Testis (tissue), 3 donors: ENCODE results near the gene NIT1. TPM values are rescaled to one million over a fixed set of nuclear protein-coding genes. Genes with fewer than 3 reads are reported as not detected.

Source experiments
- DNase-seq: peaks from one replicate; pipeline ENCODE4 v3.0.0-alpha.2; 2019
- H3K27ac ChIP-seq, 2 donors: fragments of 200-600 bp; sonication (generic); one replicate each; pipeline ENCODE4 v1.5.1; 2019
- H3K27me3 ChIP-seq: fragments of 200-600 bp; sonication (generic); one replicate; pipeline ENCODE4 v1.5.1; 2019
- H3K36me3 ChIP-seq: fragments of 200-600 bp; sonication (generic); one replicate; pipeline ENCODE4 v1.5.1; 2017; ENCODE audit warnings: low read depth; ENCODE audit errors: missing control alignments
- H3K4me1 ChIP-seq: fragments of 200-600 bp; sonication (generic); one replicate; pipeline ENCODE4 v1.5.1; 2019
- H3K4me3 ChIP-seq, 2 donors: fragments of 200-600 bp; sonication (generic); one replicate each; pipeline ENCODE4 v1.5.1; 2017 to 2019
- H3K9me3 ChIP-seq: fragments of 200-600 bp; sonication (generic); one replicate; pipeline ENCODE4 v1.5.1; 2017
- POLR2A ChIP-seq: fragments of 450-650 bp; IDR thresholded peaks from one replicate; pipeline ENCODE4 v1.6.1; 2017; ENCODE audit warnings: antibody characterized with exemption, mild to moderate bottlenecking, moderate library complexity
- WGBS, 2 donors: methylation state at CpG; one replicate each; pipeline ENCODE4 v1.1.5; 2018; 5-methylcytosine and 5-hydroxymethylcytosine counted together
- intact Hi-C: fragments of 100-400 bp; cut with DNase I; formaldehyde crosslinking; loops from one replicate; pipeline ENCODE4 v1.15.1; 2023; ENCODE audit warnings: low total_unique reads
- polyA plus RNA-seq: library from polyadenylated mRNA; stranded (reverse); fragments of 350-450 nt; fragmentation: Illumina TruSeq; extraction: RNeasy Lipid Tissue Mini Kit (QIAGEN cat#74804); gene quantifications from one replicate; pipeline ENCODE4 v1.2.3, GENCODE V29; 2014; ENCODE audit warnings: low read depth, low replicate concordance; ENCODE audit not compliant: insufficient read depth
- total RNA-seq, 2 donors: library from RNA; depleted of rRNA; stranded (reverse); fragments of >200 nt; gene quantifications; one replicate each; pipeline ENCODE4 v1.2.3, GENCODE V29; 2016
- TF ChIP-seq, protein P1 (sequence below), 3 experiments: fragments of 450-650 bp in 2 of 3; fragments of 200-600 bp in 1 of 3; sonication (generic) in 1 of 3; IDR thresholded peaks; one replicate each; pipeline ENCODE4 v1.5.1; 2016 to 2019; ENCODE audit warnings: antibody characterized with exemption in 3 of 3, mild to moderate bottlenecking in 2 of 3, moderate library complexity in 1 of 3

Gene NIT1
- total and polyA plus RNA-seq, 3 donors from 2014 or later: 44.8 to 51.1 (median 51.1) TPM

DNA sequence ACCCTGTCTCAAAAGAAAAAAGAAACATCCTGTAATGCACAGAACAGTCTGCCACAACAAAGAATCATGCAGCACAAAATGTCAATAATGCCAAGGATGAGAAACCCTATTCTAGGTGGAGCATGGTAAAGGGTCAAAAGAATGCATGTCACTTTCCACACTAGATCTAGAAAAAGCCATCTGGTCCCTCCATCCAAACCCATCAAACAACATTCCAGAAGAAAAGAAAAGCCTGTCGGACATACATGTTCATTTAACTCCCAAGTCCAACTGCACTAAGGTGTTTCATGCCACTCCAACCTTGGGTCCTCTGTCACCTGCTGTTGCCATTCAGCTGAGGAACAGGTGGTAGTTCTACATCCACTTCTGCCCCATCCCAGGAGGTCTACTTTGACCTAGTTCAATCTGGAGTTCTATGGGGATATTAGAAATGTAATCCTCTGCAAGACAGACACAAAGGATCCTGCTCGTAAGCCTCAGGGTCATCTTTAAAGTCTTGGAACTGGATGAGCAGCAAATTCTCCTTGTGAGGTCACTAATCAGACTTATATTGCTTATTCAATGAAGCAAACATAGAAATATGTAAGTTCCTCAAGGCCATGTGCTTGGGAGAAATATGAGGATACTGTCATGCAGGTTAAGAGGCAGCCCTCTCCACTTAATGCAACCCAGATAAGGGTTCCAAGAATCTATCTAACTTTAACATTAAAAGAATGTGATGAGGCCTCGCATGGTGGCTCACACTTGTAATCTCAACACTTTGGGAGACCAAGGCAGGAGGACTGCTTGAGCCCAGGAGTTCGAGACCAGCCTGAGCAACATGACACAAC, 10.9 kb downstream of the NIT1 start:
- no peaks in the 10 kb centered on the region for H3K36me3 ChIP-seq
- H3K9me3 ChIP-seq: no peaks in the 10 kb centered on the region
- H3K4me1 ChIP-seq: peaks cover 14% of the 10 kb centered on the region
- no peaks in the 10 kb centered on the region for H3K27me3 ChIP-seq
- H3K4me3 ChIP-seq: no peak overlapping the region
- no peak for DNase-seq
- WGBS, 2 donors: 83 to 86% methylated on average over 4 of the region's 4 CpGs
- intact Hi-C loops: no loop called here
- TF ChIP-seq POLR2A: no peak
- TF ChIP-seq, protein P1, sequence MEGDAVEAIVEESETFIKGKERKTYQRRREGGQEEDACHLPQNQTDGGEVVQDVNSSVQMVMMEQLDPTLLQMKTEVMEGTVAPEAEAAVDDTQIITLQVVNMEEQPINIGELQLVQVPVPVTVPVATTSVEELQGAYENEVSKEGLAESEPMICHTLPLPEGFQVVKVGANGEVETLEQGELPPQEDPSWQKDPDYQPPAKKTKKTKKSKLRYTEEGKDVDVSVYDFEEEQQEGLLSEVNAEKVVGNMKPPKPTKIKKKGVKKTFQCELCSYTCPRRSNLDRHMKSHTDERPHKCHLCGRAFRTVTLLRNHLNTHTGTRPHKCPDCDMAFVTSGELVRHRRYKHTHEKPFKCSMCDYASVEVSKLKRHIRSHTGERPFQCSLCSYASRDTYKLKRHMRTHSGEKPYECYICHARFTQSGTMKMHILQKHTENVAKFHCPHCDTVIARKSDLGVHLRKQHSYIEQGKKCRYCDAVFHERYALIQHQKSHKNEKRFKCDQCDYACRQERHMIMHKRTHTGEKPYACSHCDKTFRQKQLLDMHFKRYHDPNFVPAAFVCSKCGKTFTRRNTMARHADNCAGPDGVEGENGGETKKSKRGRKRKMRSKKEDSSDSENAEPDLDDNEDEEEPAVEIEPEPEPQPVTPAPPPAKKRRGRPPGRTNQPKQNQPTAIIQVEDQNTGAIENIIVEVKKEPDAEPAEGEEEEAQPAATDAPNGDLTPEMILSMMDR (IDR thresholded peaks at IDR 0.05): no peak
- H3K27ac ChIP-seq: no peak overlapping the region

DNA sequence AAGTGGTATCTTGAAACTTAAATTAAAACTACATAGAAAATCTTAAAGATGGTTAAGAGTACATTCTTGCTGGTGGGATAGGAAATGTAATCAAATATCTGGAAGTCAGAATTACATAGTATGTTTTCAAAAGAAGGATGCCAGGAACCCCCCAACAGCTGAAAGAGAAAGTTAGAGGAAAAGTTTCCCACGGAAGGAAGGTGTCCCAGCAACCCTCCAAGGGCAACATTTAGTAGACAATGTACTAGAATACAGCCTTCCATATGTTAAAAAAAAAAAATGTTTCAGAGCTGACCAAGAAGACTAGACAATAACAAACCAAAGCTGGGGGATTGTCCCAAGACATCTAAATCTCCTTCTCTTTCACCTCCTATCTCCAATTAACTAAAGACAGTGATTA, 12.4 kb downstream of the NIT1 start:
- H3K27me3 ChIP-seq: no peaks in the 10 kb centered on the region
- 5 to 17% methylated on average over 1 of the region's 1 CpG for WGBS, 2 donors
- no peaks in the 10 kb centered on the region for H3K36me3 ChIP-seq
- intact Hi-C loops: no loop called here
- no peak for TF ChIP-seq POLR2A
- TF ChIP-seq, protein P1 (IDR thresholded peaks at IDR 0.05): no peak
- H3K9me3 ChIP-seq: no peaks in the 10 kb centered on the region
- H3K27ac ChIP-seq: no peak overlapping the region
- H3K4me3 ChIP-seq: no peak overlapping the region
- peaks cover 19% of the 10 kb centered on the region for H3K4me1 ChIP-seq
- DNase-seq: no peak

DNA sequence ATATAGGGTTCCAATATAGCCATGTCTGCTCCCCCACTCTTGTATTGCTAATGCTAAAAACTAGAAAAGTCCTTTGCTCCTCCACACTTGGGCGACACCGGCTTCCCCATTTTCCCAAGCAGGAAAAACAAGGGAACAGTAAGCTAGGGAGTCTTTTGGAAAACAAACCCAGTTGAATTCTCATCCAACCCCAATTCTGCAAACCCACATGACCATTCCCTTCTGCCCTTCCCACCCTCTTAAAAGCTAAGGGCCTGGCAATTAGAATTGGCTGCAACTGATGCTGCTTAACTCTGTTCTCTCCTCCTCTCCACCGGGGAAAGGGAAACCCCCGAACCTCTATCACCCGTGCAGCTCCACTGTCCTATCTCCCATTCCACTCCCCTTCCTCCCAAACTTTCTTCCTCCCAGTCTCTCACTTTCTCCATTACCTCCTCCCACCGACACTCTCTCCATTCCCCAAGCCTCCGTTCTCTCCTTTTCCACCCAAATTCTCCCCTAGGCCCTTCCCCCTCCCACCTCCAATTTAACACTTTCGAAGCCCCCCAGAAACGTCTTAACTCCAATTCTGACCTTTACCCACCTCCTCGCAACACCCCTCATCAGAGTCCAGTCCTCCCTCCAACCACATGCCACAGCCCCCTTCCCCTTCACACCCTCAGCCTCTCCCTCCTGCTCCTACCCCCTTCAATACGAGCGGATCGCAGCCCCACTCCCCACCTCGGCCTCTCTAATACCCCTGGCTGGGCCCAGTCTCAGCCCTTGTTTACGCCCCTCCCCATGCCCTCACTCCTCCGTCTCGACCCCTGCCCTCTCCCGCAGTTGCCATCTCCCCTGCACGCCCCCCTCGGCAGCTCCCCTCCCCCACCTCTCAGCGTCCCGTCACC, 13.9 kb downstream of the NIT1 start:
- 0 to 2% methylated on average over 22 of the region's 22 CpGs for WGBS, 2 donors
- Histone ChIP-seq H3K4me3 (peak overlapping the region; percentile 85 to 89), H3K27ac (peak overlapping the region; percentile 88 to 98), H3K4me1 (peaks cover 19% of the 10 kb centered on the region), H3K27me3 (no peaks in the 10 kb centered on the region), H3K36me3 (no peaks in the 10 kb centered on the region), H3K9me3 (no peaks in the 10 kb centered on the region)
- DNase-seq: peak; percentile 42
- TF ChIP-seq, protein P1 (IDR thresholded peaks at IDR 0.05): no peak
- no peak for TF ChIP-seq POLR2A
- intact Hi-C loops: no loop called here

DNA sequence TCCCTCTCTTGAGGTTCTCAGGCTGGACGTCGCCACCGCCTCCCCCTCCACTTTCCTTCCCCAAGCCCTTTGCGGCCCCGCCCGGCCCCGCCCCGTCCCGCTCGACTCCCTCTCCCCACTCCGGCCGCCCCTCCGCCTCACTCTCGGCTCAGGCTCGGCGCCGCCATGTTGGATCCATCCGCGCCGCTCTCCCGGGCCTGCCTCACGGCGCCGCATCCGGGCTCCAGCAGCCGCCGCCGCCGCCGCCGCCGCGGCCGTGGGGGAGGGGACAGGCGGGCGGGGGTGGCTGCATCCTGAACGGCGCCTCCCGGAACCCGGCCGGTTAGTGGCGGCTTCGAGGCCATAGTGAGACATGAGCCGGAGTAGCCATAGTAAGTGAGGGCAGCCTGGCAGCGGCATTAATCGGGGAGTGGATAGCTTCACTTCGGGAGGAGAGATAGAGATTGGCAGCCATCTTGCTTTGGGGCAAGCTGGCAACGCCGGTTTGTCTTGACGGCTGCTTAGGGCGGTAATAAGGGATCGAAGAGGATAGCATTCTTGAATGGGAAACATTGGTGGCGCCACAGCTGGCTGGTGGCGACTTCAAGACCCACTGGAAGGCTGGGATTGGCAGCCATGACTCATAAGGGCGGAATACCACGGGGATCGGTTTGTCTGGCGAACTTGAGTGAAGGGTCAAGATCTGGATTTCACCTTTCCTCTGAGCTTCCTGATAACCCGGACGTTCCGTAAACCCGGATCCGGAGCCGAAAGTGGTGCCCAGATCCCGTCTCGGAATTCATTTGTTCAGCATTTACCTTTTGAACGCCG, 14.7 kb downstream of the NIT1 start, which contains the start of gene DEDD:
Gene DEDD (minus strand): TSS at position 258 of the 810 bp plus-strand sequence. CDS start 8,205 bp downstream, outside the sequence.
- DNase-seq: peak; percentile 96
- peak within 1 kb of the TSS; percentile 85 to 89 for H3K4me3 ChIP-seq
- no peak for TF ChIP-seq POLR2A
- TF ChIP-seq, protein P1 (IDR thresholded peaks at IDR 0.05): no peak
- no peaks in the 10 kb centered on the region for H3K9me3 ChIP-seq
- peaks cover 20% of the 10 kb centered on the region for H3K4me1 ChIP-seq
- 0 to 1% methylated on average over 31 to 51 of the region's 68 CpGs for WGBS, 2 donors
- H3K36me3 ChIP-seq: no peaks in the 10 kb centered on the region
- no peaks in the 10 kb centered on the region for H3K27me3 ChIP-seq
- intact Hi-C loops: no loop called here
- peak within 1 kb of the TSS; percentile 88 to 98 for H3K27ac ChIP-seq
